Upper lobe of left lung (tissue), 4 donors: ENCODE measurements around the gene ATXN7.

ENCODE experiments used
- CTCF ChIP-seq, 6 experiments: fragments of 450-650 bp in 4 of 6; fragments of 200-600 bp in 2 of 6; sonication (generic) in 2 of 6; IDR thresholded peaks; one replicate each; pipeline ENCODE4 v1.5.1; 2016 to 2019; ENCODE audit warnings: antibody characterized with exemption in 6 of 6
- POLR2A ChIP-seq, 4 donors: fragments of 450-650 bp; IDR thresholded peaks; one replicate each; pipeline ENCODE4 v1.5.1; 2016 to 2017; ENCODE audit warnings: antibody characterized with exemption in 4 of 4, mild to moderate bottlenecking in 2 of 4
- POLR2AphosphoS5 ChIP-seq, 2 donors: sonication (generic); formaldehyde crosslinking; IDR thresholded peaks; one replicate each; pipeline ENCODE4 v1.5.1; 2017; ENCODE audit warnings: antibody characterized with exemption in 2 of 2

- TF ChIP-seq CTCF (IDR thresholded peaks at IDR 0.05), result no peak
- no peak for TF ChIP-seq POLR2AphosphoS5 (IDR thresholded peaks at IDR 0.05)
- TF ChIP-seq POLR2A (IDR thresholded peaks at IDR 0.05), result no peak
Observed at GRCh38 chr3:63998852-63999754, 135.4 kb downstream of the ATXN7 start.
